ENCODE measurements around the gene RB1. TPM values are rescaled to one million over a fixed set of nuclear protein-coding genes. Genes with fewer than 3 reads are reported as not detected.

The RB1 gene
- total and polyA plus RNA-seq, 12 donors = 10.4 to 78.0 (median 45.7) TPM

- no peak overlapping the region for H3K4me3 ChIP-seq
- H3K9me3 ChIP-seq (replicated peaks in 1 of 3) = no peaks in the 10 kb centered on the region
- intact Hi-C loops (cut with DNase I) = no loop called here
- no peak for DNase-seq
- H3K27ac ChIP-seq = no peak overlapping the region
- no peaks in the 10 kb centered on the region for H3K36me3 ChIP-seq (replicated peaks in 1 of 2)
- no peak for TF ChIP-seq POLR2A (IDR thresholded peaks at IDR 0.05)
- no peak for TF ChIP-seq CTCF (IDR thresholded peaks at IDR 0.05)
- H3K27me3 ChIP-seq = no peaks in the 10 kb centered on the region
- peaks cover 0 to 16% of the 10 kb centered on the region in 2 donors for H3K4me1 ChIP-seq (replicated peaks in 1 of 2)
- 85 to 97% (median 90%) methylated on average over 6 of the region's 6 CpGs for WGBS, 4 donors
Measured at GRCh38 chr13:48508011-48508410, 204.5 kb downstream of the RB1 start.

- intact Hi-C loops (cut with DNase I) = no loop called here
- H3K4me3 ChIP-seq = no peak overlapping the region
- no peaks in the 10 kb centered on the region for H3K9me3 ChIP-seq (replicated peaks in 1 of 3)
- H3K4me1 ChIP-seq (replicated peaks in 1 of 2) = peaks cover 0 to 16% of the 10 kb centered on the region in 2 donors
- no peak overlapping the region for H3K27ac ChIP-seq
- no peaks in the 10 kb centered on the region for H3K27me3 ChIP-seq
- H3K36me3 ChIP-seq (replicated peaks in 1 of 2) = no peaks in the 10 kb centered on the region
- DNase-seq = no peak
- TF ChIP-seq POLR2A (IDR thresholded peaks at IDR 0.05) (no peak), CTCF (IDR thresholded peaks at IDR 0.05) (no peak)
- WGBS, 4 donors = 86 to 91% (median 90%) methylated on average over 5 of the region's 5 CpGs
Measured at GRCh38 chr13:48510698-48511097, 207.1 kb downstream of the RB1 start.

GRCh38 chr13:48511621-48512230, 208.2 kb downstream of the RB1 start:
- no peak for TF ChIP-seq POLR2A (IDR thresholded peaks at IDR 0.05)
- no peak for TF ChIP-seq CTCF (IDR thresholded peaks at IDR 0.05)
- Histone ChIP-seq H3K27me3 (no peaks in the 10 kb centered on the region), H3K27ac (no peak overlapping the region), H3K9me3 (replicated peaks in 1 of 3) (no peaks in the 10 kb centered on the region), H3K4me3 (no peak overlapping the region), H3K4me1 (replicated peaks in 1 of 2) (peaks cover 0 to 12% of the 10 kb centered on the region in 2 donors), H3K36me3 (replicated peaks in 1 of 2) (no peaks in the 10 kb centered on the region)
- intact Hi-C loops (cut with DNase I) = no loop called here
- peak in 1 of 7 donors; percentile 50 for DNase-seq
- 74 to 84% (median 81%) methylated on average over 10 of the region's 10 CpGs for WGBS, 4 donors

- H3K4me1 ChIP-seq (replicated peaks in 1 of 2) = peaks cover 0 to 11% of the 10 kb centered on the region in 2 donors
- WGBS, 4 donors = 95 to 100% (median 96%) methylated on average over 4 of the region's 4 CpGs
- H3K27me3 ChIP-seq = no peaks in the 10 kb centered on the region
- TF ChIP-seq CTCF (IDR thresholded peaks at IDR 0.05) (no peak), POLR2A (IDR thresholded peaks at IDR 0.05) (no peak)
- no peak overlapping the region for H3K27ac ChIP-seq
- H3K36me3 ChIP-seq (replicated peaks in 1 of 2) = no peaks in the 10 kb centered on the region
- H3K9me3 ChIP-seq (replicated peaks in 1 of 3) = no peaks in the 10 kb centered on the region
- no peak for DNase-seq
- H3K4me3 ChIP-seq = no peak overlapping the region
- intact Hi-C loops (cut with DNase I) = no loop called here
Measured at GRCh38 chr13:48514793-48515192, 211.2 kb downstream of the RB1 start.
